A549 (cell line): ENCODE measurements around the gene TJP2. TPM values are rescaled to one million over a fixed set of nuclear protein-coding genes. Genes with fewer than 3 reads are reported as not detected.

ENCODE experiments used
- ATAC-seq, 2 experiments: fragments of 200-7000 bp in 1 of 2; fragments of >200 bp in 1 of 2; cut with Nextera tagmentation in 1 of 2; cut with Tn5 transposase in 1 of 2; 3 replicates each; pipeline versions ENCODE4 v1.8.0 to v1.9.1; 2018 to 2020; ENCODE audit warnings: mild to moderate bottlenecking in 1 of 2, moderate library complexity in 1 of 2
- CTCF ChIA-PET: fragments of 300-600 bp; sonication (Branson Sonifier 250); formaldehyde crosslinking; extraction: SDS; loops from one replicate; lab custom pipeline; 2021; ENCODE audit warnings: antibody characterized with exemption, inconsistent platforms; lab: Yijun Ruan, JAX
- POLR2A ChIA-PET: fragments of 350-600 bp; formaldehyde crosslinking; extraction: SDS; loops from one replicate; lab custom pipeline; 2021; ENCODE audit warnings: antibody characterized with exemption, inconsistent platforms; lab: Yijun Ruan, JAX
- DNase-seq, 2 experiments: peaks; one replicate each; pipeline versions ENCODE4 v3.0.0 to v3.0.0-alpha.2; 2011 to 2016; ENCODE audit warnings: low read depth in 1 of 2, low spot score in 1 of 2
- FAIRE-seq: peaks from 2 replicates; lab custom pipeline; 2011; peaks lifted over from hg19 to GRCh38; lab: Jason Lieb, UNC
- H3K27ac ChIP-seq, 2 experiments: fragments of >200 bp; sonication (Bioruptor Twin); formaldehyde crosslinking; 3 replicates each; pipeline ENCODE4 v1.5.1; 2016 to 2017
- H3K4me1 ChIP-seq: fragments of >200 bp; sonication (Bioruptor Twin); formaldehyde crosslinking; 3 replicates; pipeline ENCODE4 v1.6.1; 2016
- H3K4me2 ChIP-seq: fragments of >200 bp; sonication (Bioruptor Twin); formaldehyde crosslinking; 3 replicates; pipeline ENCODE4 v1.6.1; 2016
- H3K4me3 ChIP-seq: fragments of >200 bp; sonication (Bioruptor Twin); formaldehyde crosslinking; 3 replicates; pipeline ENCODE4 v1.5.1; 2016
- H3K9me3 ChIP-seq: fragments of >200 bp; sonication (Bioruptor Twin); formaldehyde crosslinking; 3 replicates; pipeline ENCODE4 v1.6.1; 2016
- BHLHE40 ChIP-seq: IDR thresholded peaks from 2 replicates; pipeline ENCODE4 v1.6.1; 2012; ENCODE audit warnings: low read depth, low read length, inconsistent platforms
- CBX2 ChIP-seq: fragments of 200-600 bp; sonication (generic); IDR thresholded peaks from 2 replicates; pipeline ENCODE4 v1.6.1; 2016; ENCODE audit warnings: low read depth, mild to moderate bottlenecking, borderline replicate concordance
- CBX8 ChIP-seq: fragments of 200-600 bp; sonication (generic); IDR thresholded peaks from 2 replicates; pipeline ENCODE4 v1.6.1; 2016
- CEBPB ChIP-seq, 2 experiments: fragments of >200 bp in 1 of 2; sonication (Bioruptor Twin) in 1 of 2; formaldehyde crosslinking in 1 of 2; IDR thresholded peaks; 2 replicates each; pipeline ENCODE4 v1.6.1; 2012 to 2016
- EHF ChIP-seq: fragments of 250-450 bp; sonication (Bioruptor Pico); IDR thresholded peaks from 2 replicates; pipeline ENCODE4 v1.5.0; 2020; ENCODE audit warnings: mild to moderate bottlenecking
- FOSB ChIP-seq: fragments of 250-450 bp; sonication (Bioruptor Pico); IDR thresholded peaks from 2 replicates; pipeline ENCODE4 v1.5.0; 2020; ENCODE audit warnings: mild to moderate bottlenecking, moderate library complexity
- HDAC2 ChIP-seq: fragments of 200-600 bp; sonication (generic); IDR thresholded peaks from 2 replicates; pipeline ENCODE4 v1.6.1; 2016
- HEYL ChIP-seq: fragments of 250-450 bp; sonication (Bioruptor Pico); IDR thresholded peaks from 2 replicates; pipeline ENCODE4 v1.8.0; 2021; ENCODE audit warnings: mild to moderate bottlenecking, moderate library complexity
- HOXB5 ChIP-seq: fragments of 250-450 bp; sonication (Bioruptor Pico); IDR thresholded peaks from 2 replicates; pipeline ENCODE4 v1.5.0; 2020; ENCODE audit warnings: mild to moderate bottlenecking, moderate library complexity
- JUN ChIP-seq, 2 experiments: fragments of >200 bp; sonication (Bioruptor Twin); formaldehyde crosslinking; IDR thresholded peaks; 2 replicates in 1 of 2; 3 replicates in 1 of 2; pipeline ENCODE4 v1.6.1; 2016 to 2017
- JUNB ChIP-seq: fragments of >200 bp; sonication (Bioruptor Twin); formaldehyde crosslinking; IDR thresholded peaks from 2 replicates; pipeline ENCODE4 v1.6.1; 2016
- KDM1A ChIP-seq: fragments of 200-600 bp; sonication (generic); IDR thresholded peaks from 2 replicates; pipeline ENCODE4 v1.6.1; 2016; ENCODE audit warnings: low read depth, mild to moderate bottlenecking
- KDM5A ChIP-seq: fragments of 200-600 bp; sonication (generic); IDR thresholded peaks from 2 replicates; pipeline ENCODE4 v1.6.1; 2016; ENCODE audit warnings: antibody characterized with exemption, mild to moderate bottlenecking
- MAZ ChIP-seq: fragments of 150-350 bp; IDR thresholded peaks from 2 replicates; pipeline ENCODE4 v1.6.1; 2014; ENCODE audit warnings: antibody characterized with exemption, low read depth, low read length, borderline replicate concordance
- MYC ChIP-seq: IDR thresholded peaks from 2 replicates; pipeline ENCODE4 v1.6.1; 2012; ENCODE audit warnings: mild to moderate bottlenecking, inconsistent platforms, low read length, improper control_type of control experiment, borderline replicate concordance
- NFE2L2 ChIP-seq: fragments of 150-350 bp; conservative IDR thresholded peaks from 2 replicates; pipeline ENCODE4 v1.6.1; 2014; ENCODE audit warnings: low read length
- NPAS2 ChIP-seq: fragments of 250-450 bp; sonication (Bioruptor Pico); IDR thresholded peaks from 2 replicates; pipeline ENCODE4 v1.8.0; 2022; ENCODE audit warnings: mild to moderate bottlenecking, moderate library complexity, borderline replicate concordance
- NR3C1 ChIP-seq: fragments of >200 bp; sonication (Bioruptor Twin); formaldehyde crosslinking; IDR thresholded peaks from 3 replicates; pipeline ENCODE4 v1.6.1; 2017
- POLR2AphosphoS2 ChIP-seq: conservative IDR thresholded peaks from 2 replicates; pipeline ENCODE4 v1.6.1; 2012; ENCODE audit warnings: low read length, improper control_type of control experiment, inconsistent platforms
- RCOR1 ChIP-seq: fragments of 150-350 bp; IDR thresholded peaks from 2 replicates; pipeline ENCODE4 v1.6.1; 2014; ENCODE audit warnings: antibody characterized with exemption, low read length, low read depth
- RFX5 ChIP-seq: fragments of 450-650 bp; IDR thresholded peaks from 2 replicates; pipeline ENCODE4 v1.7.1; 2014; ENCODE audit warnings: antibody characterized with exemption, mild to moderate bottlenecking, moderate library complexity
- SMC3 ChIP-seq: fragments of >200 bp; sonication (Bioruptor Twin); formaldehyde crosslinking; IDR thresholded peaks from 3 replicates; pipeline ENCODE4 v1.6.1; 2018; ENCODE audit warnings: inconsistent platforms
- TP53 ChIP-seq: fragments of 250-450 bp; sonication (Bioruptor Pico); IDR thresholded peaks from 2 replicates; pipeline ENCODE4 v1.5.0; 2021; ENCODE audit warnings: mild to moderate bottlenecking, moderate library complexity
- ZFP36 ChIP-seq: fragments of 450-650 bp; IDR thresholded peaks from 2 replicates; pipeline ENCODE4 v1.6.1; 2014; ENCODE audit warnings: borderline replicate concordance; ENCODE audit not compliant: partially characterized antibody
- WGBS: methylation state at CpG from one replicate; pipeline ENCODE4 v1.1.6; 2017; ENCODE audit errors: missing lambda C conversion rate; 5-methylcytosine and 5-hydroxymethylcytosine counted together
- polyA plus RNA-seq, 4 experiments: library from polyadenylated mRNA; depleted of rRNA in 3 of 4; stranded (reverse); fragments of >200 nt; fragmentation: RNase III in 1 of 4; extraction: RNeasy Plus Mini Kit Qiagen cat#74134 plus additional on column Dnase treatment in 1 of 4; gene quantifications; 2 replicates in 3 of 4; 3 replicates in 1 of 4; pipeline ENCODE4 v1.2.3, GENCODE V29; 2011 to 2017
- TF ChIP-seq, protein P1 (sequence below): IDR thresholded peaks from 2 replicates; pipeline ENCODE4 v1.6.1; 2012
- TF ChIP-seq, protein P2 (sequence below): fragments of 150-350 bp; IDR thresholded peaks from 2 replicates; pipeline ENCODE4 v1.6.1; 2014; ENCODE audit warnings: low read depth, mild to moderate bottlenecking, low read length
- TF ChIP-seq, protein P3 (sequence below): fragments of >200 bp; sonication (Bioruptor Twin); formaldehyde crosslinking; IDR thresholded peaks from 3 replicates; pipeline ENCODE4 v1.5.1; 2016

Gene TJP2
- polyA plus RNA-seq, 2 of the 4 experiments (the other 2 are of a cell fraction) = 1.7 to 3.6 TPM

DNA sequence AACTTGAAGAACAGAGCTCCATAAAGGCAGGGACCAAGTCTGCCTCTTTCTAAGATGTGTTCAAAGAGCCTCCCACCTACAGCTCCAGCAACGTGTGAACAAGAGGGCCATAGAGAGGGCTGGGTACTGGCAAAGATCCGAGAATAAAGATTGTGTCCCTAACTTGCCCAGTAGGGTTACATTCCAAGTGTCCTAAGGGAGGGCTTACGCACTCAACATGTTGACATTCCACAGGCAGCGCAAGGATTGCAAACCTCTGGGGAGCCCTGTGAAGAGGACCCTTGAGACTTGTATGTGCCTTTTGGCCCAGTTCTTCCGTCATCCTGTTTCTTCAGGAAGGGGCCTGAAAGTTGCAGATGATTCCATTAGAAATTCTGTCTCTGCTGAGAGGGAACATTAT, 102.7 kb downstream of the TJP2 start:
- H3K27ac ChIP-seq = no peak overlapping the region
- 27% methylated on average over 5 of the region's 5 CpGs for WGBS

DNA sequence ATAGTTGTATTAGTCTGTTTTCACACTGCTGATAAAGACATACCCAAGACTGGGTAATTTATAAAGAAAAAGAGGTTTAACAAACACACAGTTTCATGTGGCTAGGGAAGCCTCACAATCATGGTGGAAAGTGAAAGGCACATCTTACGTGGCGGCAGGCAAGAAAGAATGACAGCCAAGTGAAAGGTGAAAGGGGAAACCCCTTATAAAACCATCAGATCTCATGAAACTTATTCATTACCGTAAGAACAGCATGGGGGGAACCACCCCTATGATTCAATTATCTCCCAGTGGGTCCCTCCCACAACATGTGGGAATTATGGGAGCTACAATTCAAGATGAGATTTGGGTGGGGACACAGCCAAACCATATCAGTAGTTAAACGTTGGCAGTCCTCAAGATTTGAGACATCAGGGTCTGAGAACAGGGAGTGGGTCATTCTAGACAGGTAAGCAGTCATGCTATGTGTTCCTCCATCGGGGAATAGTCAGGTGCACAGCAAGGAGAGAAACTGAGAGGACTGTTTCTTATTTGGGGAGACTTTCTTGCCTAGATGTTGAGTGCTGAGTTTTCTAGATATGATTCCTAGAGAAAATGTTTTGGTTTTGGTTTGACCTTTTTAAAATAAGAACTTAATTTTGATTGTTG, 105.1 kb downstream of the TJP2 start:
- CTCF ChIA-PET = no interaction called here
- FAIRE-seq (no peak), DNase-seq (no peak), ATAC-seq (no peak)
- no peaks in the 10 kb centered on the region for H3K4me1 ChIP-seq
- H3K4me3 ChIP-seq = no peak overlapping the region
- H3K4me2 ChIP-seq = no peak overlapping the region
- no peaks in the 10 kb centered on the region for H3K9me3 ChIP-seq
- WGBS = 43% methylated on average over 5 of the region's 5 CpGs
- TF ChIP-seq EHF (CRISPR knock-in tag) (no peak), SMC3 (no peak), BHLHE40 (no peak), KDM5A (no peak), ZFP36 (no peak), KDM1A (no peak), NFE2L2 (no peak), HDAC2 (no peak), TP53 (no peak), CEBPB (IDR thresholded peaks at IDR 0.05) (no peak), RCOR1 (no peak), NR3C1 (no peak), CBX8 (no peak), MYC (no peak), RFX5 (no peak)
- POLR2A ChIA-PET = no interaction called here
- H3K27ac ChIP-seq = no peak overlapping the region

More for the DNA sequence above, 102.7 kb downstream of the TJP2 start:
- Histone ChIP-seq H3K9me3 (no peaks in the 10 kb centered on the region), H3K4me3 (no peak overlapping the region), H3K4me2 (no peak overlapping the region), H3K4me1 (no peaks in the 10 kb centered on the region)
- DNase-seq = no peak
- TF ChIP-seq JUN (IDR thresholded peaks at IDR 0.05) = no peak
- no peak for TF ChIP-seq JUNB
- TF ChIP-seq SMC3 = no peak
- no peak for TF ChIP-seq NPAS2
- no peak for TF ChIP-seq MYC
- TF ChIP-seq TP53 = no peak
- TF ChIP-seq FOSB = no peak
- TF ChIP-seq MAZ = no peak
- TF ChIP-seq HEYL (CRISPR knock-in tag) = no peak
- TF ChIP-seq KDM1A = no peak
- TF ChIP-seq ZFP36 = no peak
- no peak for TF ChIP-seq BHLHE40
- TF ChIP-seq, protein P1, sequence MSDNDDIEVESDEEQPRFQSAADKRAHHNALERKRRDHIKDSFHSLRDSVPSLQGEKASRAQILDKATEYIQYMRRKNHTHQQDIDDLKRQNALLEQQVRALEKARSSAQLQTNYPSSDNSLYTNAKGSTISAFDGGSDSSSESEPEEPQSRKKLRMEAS = no peak
- TF ChIP-seq HOXB5 (CRISPR knock-in tag) = no peak
- TF ChIP-seq NR3C1 = no peak
- TF ChIP-seq, protein P2, sequence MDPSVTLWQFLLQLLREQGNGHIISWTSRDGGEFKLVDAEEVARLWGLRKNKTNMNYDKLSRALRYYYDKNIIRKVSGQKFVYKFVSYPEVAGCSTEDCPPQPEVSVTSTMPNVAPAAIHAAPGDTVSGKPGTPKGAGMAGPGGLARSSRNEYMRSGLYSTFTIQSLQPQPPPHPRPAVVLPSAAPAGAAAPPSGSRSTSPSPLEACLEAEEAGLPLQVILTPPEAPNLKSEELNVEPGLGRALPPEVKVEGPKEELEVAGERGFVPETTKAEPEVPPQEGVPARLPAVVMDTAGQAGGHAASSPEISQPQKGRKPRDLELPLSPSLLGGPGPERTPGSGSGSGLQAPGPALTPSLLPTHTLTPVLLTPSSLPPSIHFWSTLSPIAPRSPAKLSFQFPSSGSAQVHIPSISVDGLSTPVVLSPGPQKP = no peak
- no peak for TF ChIP-seq POLR2AphosphoS2
- TF ChIP-seq CBX2 = no peak
- TF ChIP-seq, protein P3, sequence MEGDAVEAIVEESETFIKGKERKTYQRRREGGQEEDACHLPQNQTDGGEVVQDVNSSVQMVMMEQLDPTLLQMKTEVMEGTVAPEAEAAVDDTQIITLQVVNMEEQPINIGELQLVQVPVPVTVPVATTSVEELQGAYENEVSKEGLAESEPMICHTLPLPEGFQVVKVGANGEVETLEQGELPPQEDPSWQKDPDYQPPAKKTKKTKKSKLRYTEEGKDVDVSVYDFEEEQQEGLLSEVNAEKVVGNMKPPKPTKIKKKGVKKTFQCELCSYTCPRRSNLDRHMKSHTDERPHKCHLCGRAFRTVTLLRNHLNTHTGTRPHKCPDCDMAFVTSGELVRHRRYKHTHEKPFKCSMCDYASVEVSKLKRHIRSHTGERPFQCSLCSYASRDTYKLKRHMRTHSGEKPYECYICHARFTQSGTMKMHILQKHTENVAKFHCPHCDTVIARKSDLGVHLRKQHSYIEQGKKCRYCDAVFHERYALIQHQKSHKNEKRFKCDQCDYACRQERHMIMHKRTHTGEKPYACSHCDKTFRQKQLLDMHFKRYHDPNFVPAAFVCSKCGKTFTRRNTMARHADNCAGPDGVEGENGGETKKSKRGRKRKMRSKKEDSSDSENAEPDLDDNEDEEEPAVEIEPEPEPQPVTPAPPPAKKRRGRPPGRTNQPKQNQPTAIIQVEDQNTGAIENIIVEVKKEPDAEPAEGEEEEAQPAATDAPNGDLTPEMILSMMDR = no peak
- no peak for ATAC-seq
- FAIRE-seq = no peak
- ChIA-PET POLR2A (no interaction called here), CTCF (no interaction called here)
